DMS114 treated with DMSO at 0.1 percent for 48 hours (cell line): ENCODE measurements around the gene BBOX1.
"Not testable (repeated sequence)": the region's sequence is repeated elsewhere in the genome, so short reads cannot be mapped to it uniquely, and the experiment has no call there.

Experiments used
- DNase-seq: peaks from one replicate; lab custom pipeline; 2025; ENCODE audit not compliant: unreplicated experiment; lab: John Stamatoyannopoulos, UW

BBOX1 gene

DNA sequence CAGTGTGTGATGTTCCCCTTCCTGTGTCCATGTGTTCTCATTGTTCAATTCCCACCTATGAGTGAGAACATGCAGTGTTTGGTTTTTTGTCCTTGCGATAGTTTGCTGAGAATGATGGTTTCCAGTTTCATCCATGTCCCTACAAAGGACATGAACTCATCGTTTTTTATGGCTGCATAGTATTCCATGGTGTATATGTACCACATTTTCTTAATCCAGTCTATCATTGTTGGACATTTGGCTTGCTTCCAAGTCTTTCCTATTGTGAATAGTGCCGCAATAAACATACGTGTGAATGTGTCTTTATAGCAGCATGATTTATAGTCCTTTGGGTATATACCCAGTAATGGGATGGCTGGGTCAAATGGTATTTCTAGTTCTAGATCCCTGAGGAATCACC is 134.9 kb downstream of the BBOX1 start:
- not testable (repeated sequence) for DNase-seq
